Thyroid gland (tissue), 4 donors: ENCODE measurements around the gene KMT2E. TPM values are rescaled to one million over a fixed set of nuclear protein-coding genes. Genes with fewer than 3 reads are reported as not detected.
"Not testable (repeated sequence)": the region's sequence is repeated elsewhere in the genome, so short reads cannot be mapped to it uniquely, and the experiment has no call there.

Source experiments
- DNase-seq, 2 donors: peaks; one replicate each; pipeline ENCODE4 v3.0.0-alpha.2; 2019
- H3K27ac ChIP-seq, 3 donors: fragments of 200-600 bp; sonication (generic); 1 replicate in 2 of 3; 2 replicates in 1 of 3; pipeline ENCODE4 v1.5.1; 2016 to 2019; ENCODE audit warnings: mild to moderate bottlenecking in 1 of 3, moderate library complexity in 1 of 3
- H3K27me3 ChIP-seq: fragments of 200-600 bp; sonication (generic); one replicate; pipeline ENCODE4 v1.5.1; 2019
- H3K36me3 ChIP-seq, 2 donors: fragments of 200-600 bp; sonication (generic); one replicate each; pipeline ENCODE4 v1.5.1; 2016 to 2019
- H3K4me1 ChIP-seq, 2 donors: fragments of 200-600 bp; sonication (generic); one replicate each; pipeline ENCODE4 v1.5.1; 2017 to 2019
- H3K4me3 ChIP-seq, 3 donors: fragments of 200-600 bp; sonication (generic); replicated peaks in 1 of 3; 1 replicate in 2 of 3; 2 replicates in 1 of 3; pipeline ENCODE4 v1.5.1; 2016; ENCODE audit warnings: mild to moderate bottlenecking in 1 of 3
- H3K9me3 ChIP-seq: fragments of 200-600 bp; sonication (generic); one replicate; pipeline ENCODE4 v1.5.1; 2017
- POLR2A ChIP-seq, 2 donors: fragments of 450-650 bp; IDR thresholded peaks; one replicate each; pipeline ENCODE4 v1.6.1; 2017; ENCODE audit warnings: antibody characterized with exemption in 2 of 2, mild to moderate bottlenecking in 2 of 2, moderate library complexity in 1 of 2
- WGBS, 2 donors: methylation state at CpG; one replicate each; pipeline ENCODE4 v1.1.5; 2017; 5-methylcytosine and 5-hydroxymethylcytosine counted together
- intact Hi-C: fragments of 100-400 bp; cut with DNase I; formaldehyde crosslinking; loops from one replicate; pipeline ENCODE4 v1.15.1; 2023
- total RNA-seq, 4 donors: library from RNA; depleted of rRNA; stranded (reverse); fragments of >200 nt; gene quantifications; one replicate each; pipeline ENCODE4 v1.2.3, GENCODE V29; 2016
- TF ChIP-seq, protein P1 (sequence below), 6 experiments: fragments of 200-600 bp in 3 of 6; fragments of 450-650 bp in 3 of 6; sonication (generic) in 3 of 6; IDR thresholded peaks; one replicate each; pipeline ENCODE4 v1.5.1; 2016 to 2019; ENCODE audit warnings: antibody characterized with exemption in 6 of 6, mild to moderate bottlenecking in 2 of 6, inconsistent platforms in 1 of 6, moderate library complexity in 1 of 6

Gene KMT2E
- total RNA-seq, 4 donors from 2014 or later: 111 to 181 (median 160) TPM

DNA sequence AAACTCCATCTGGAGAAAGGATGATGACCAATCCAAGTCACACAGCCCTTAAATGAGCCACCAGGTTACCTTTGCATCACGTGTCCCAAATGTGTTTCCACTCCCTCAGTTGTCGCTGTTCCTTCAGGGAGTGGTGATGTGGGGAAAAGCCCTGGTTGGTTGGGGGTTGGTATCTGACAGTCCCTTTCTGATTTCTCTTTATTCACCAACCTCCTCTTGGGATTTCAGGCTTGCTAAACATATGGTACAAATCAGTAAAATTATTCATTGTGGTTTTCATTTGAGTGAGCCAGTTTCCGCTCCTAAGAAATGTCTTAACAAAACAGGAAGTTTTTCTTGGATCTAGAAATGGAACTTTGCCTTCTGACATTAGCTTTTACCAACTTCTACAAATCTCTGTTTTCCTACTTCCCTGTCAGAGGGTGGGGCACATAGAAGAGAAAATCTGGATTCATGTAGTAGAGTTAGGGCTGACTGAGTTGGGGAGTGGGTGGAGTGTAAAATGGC is 40.0 kb upstream of the KMT2E start:
- Histone ChIP-seq H3K27me3 (no peaks in the 10 kb centered on the region), H3K9me3 (no peaks in the 10 kb centered on the region), H3K27ac (peak overlapping the region; percentile 45 to 72 (median 65)), H3K4me3 (no peak overlapping the region), H3K36me3 (no peaks in the 10 kb centered on the region), H3K4me1 (peaks cover 9 to 41% of the 10 kb centered on the region in 2 donors)
- no peak for DNase-seq
- TF ChIP-seq, protein P1, sequence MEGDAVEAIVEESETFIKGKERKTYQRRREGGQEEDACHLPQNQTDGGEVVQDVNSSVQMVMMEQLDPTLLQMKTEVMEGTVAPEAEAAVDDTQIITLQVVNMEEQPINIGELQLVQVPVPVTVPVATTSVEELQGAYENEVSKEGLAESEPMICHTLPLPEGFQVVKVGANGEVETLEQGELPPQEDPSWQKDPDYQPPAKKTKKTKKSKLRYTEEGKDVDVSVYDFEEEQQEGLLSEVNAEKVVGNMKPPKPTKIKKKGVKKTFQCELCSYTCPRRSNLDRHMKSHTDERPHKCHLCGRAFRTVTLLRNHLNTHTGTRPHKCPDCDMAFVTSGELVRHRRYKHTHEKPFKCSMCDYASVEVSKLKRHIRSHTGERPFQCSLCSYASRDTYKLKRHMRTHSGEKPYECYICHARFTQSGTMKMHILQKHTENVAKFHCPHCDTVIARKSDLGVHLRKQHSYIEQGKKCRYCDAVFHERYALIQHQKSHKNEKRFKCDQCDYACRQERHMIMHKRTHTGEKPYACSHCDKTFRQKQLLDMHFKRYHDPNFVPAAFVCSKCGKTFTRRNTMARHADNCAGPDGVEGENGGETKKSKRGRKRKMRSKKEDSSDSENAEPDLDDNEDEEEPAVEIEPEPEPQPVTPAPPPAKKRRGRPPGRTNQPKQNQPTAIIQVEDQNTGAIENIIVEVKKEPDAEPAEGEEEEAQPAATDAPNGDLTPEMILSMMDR (IDR thresholded peaks at IDR 0.05): no peak
- TF ChIP-seq POLR2A (IDR thresholded peaks at IDR 0.05): no peak
- intact Hi-C loops: no loop called here
- 60 to 72% methylated on average over 3 of the region's 3 CpGs for WGBS, 2 donors

DNA sequence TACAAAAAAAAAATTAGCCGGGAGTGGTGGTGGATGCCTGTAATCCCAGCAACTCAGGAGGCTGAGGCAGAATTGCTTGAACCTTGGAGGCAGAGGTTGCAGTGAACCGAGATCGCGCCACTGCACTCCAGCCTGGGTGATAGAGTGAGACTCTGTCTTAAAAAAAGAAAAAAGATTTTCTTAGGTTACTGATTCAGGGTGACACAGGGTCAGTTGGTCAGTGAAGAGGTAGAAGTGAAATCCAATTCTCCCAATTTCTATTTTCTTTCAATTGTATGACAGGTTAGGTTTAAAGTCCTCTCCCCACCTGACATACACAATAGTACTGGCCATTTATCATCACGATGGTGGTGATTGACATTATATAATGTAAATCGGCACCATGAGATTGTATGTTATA is 38.5 kb upstream of the KMT2E start:
- not testable (repeated sequence) for DNase-seq

DNA sequence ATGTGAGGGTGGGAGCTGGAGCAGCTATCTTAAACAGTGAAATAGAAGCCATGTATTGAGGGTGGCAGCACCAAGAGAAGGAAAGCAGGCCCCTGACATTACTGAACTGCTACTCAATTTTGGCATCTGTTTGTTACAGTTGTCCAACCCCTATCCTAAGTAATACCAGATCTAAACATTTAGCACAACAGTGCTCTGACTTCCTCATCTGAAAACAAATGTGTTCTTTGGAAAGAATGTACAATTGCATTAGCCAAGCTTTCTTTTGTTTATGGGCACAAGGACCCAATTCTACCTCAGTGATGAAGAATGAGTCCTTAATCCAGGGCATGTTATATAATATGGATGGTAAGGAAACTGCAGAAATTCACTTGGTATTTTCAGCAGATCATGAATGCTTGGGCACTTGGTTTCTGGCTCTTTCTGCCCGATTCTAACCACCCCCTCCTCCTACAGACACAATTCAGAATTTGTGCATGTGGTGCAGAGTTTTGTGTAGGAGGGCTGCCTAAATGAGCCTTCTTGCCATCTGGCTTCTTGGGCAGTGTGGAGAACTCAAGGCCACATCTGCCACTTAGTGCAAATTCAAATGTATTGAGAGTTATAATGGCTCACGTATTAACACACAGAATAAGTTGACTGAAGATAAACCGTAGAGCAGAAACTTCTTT is 36.9 kb upstream of the KMT2E start:
- Histone ChIP-seq H3K4me3 (no peak overlapping the region), H3K36me3 (no peaks in the 10 kb centered on the region), H3K9me3 (no peaks in the 10 kb centered on the region), H3K4me1 (peaks cover 12 to 51% of the 10 kb centered on the region in 2 donors), H3K27me3 (no peaks in the 10 kb centered on the region), H3K27ac (peak overlapping the region in 2 of 3 donors; percentile 11 to 70)
- intact Hi-C loops: no loop called here
- 79 to 83% methylated on average over 3 of the region's 3 CpGs for WGBS, 2 donors
- no peak for TF ChIP-seq POLR2A (IDR thresholded peaks at IDR 0.05)
- TF ChIP-seq, protein P1 (IDR thresholded peaks at IDR 0.05): no peak
- DNase-seq: no peak

More for the DNA sequence above, 38.5 kb upstream of the KMT2E start:
- H3K36me3 ChIP-seq, H3K27me3 ChIP-seq, H3K4me3 ChIP-seq, H3K9me3 ChIP-seq, H3K27ac ChIP-seq, intact Hi-C loops: not testable (repeated sequence)
- H3K4me1 ChIP-seq: peaks cover 12 to 47% of the 10 kb centered on the region in 2 donors
- 93 to 97% methylated on average over 6 of the region's 6 CpGs for WGBS, 2 donors

- H3K4me3 ChIP-seq: no peak overlapping the region
- 7 to 11% methylated on average over 1 of the region's 1 CpG for WGBS, 2 donors
- no peak for TF ChIP-seq POLR2A (IDR thresholded peaks at IDR 0.05)
- DNase-seq: no peak
- peak overlapping the region; percentile 21 to 70 (median 61) for H3K27ac ChIP-seq
- H3K4me1 ChIP-seq: peaks cover 24 to 60% of the 10 kb centered on the region in 2 donors
- intact Hi-C loops: no loop called here
- H3K36me3 ChIP-seq: no peaks in the 10 kb centered on the region
- no peaks in the 10 kb centered on the region for H3K9me3 ChIP-seq
- H3K27me3 ChIP-seq: no peaks in the 10 kb centered on the region
Measured at GRCh38 chr7:104978460-104978859, 35.5 kb upstream of the KMT2E start.

DNA sequence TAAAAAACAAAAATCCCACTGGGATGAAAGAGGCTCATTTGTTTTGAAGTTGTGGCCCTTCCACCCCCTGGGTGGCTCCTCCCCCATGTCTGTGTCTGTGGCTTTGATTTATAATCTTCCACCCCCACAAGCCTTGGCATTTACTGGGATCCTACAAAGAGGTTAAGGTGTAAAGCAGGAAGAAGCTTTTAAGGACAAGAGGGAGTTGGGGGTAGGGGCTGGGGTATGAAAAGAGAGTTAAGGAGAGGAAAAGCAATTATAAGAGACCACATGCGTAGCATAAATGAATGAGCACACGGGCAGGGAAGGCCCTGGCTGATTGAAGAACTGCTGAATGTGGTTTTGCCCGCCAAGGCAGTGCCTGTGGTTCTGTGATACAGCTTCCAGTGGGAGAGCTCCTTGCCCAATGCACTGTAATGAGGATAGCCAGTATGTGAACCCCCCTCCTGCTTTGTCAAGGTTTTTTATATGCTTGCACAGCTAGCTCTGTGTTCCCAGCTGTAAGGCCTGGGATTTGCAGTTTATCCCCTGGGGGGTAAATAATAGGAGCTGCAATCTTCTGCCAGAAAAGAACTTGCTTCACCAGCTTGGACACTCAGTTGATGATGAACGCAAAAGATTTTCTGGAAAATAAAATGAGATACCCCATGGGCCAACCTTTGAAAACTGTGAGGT is 34.7 kb upstream of the KMT2E start:
- intact Hi-C loops: no loop called here
- Histone ChIP-seq H3K9me3 (no peaks in the 10 kb centered on the region), H3K27ac (peak overlapping the region; percentile 37 to 70 (median 61)), H3K4me1 (peaks cover 24 to 53% of the 10 kb centered on the region in 2 donors), H3K4me3 (no peak overlapping the region), H3K36me3 (no peaks in the 10 kb centered on the region), H3K27me3 (no peaks in the 10 kb centered on the region)
- no peak for TF ChIP-seq POLR2A (IDR thresholded peaks at IDR 0.05)
- TF ChIP-seq, protein P1 (IDR thresholded peaks at IDR 0.05): no peak
- WGBS, 2 donors: 67 to 73% methylated on average over 4 of the region's 4 CpGs
- no peak for DNase-seq

GRCh38 chr7:104980440-104980839 is 33.6 kb upstream of the KMT2E start:
- H3K27ac ChIP-seq: no peak overlapping the region
- 86 to 92% methylated on average over 5 of the region's 5 CpGs for WGBS, 2 donors
- intact Hi-C loops: loop anchor here (5.0 to 10.0 kb wide), 2 partner anchors 37 to 124 kb away; no protein-coding TSS in a partner anchor
- no peak for DNase-seq
- no peak for TF ChIP-seq POLR2A (IDR thresholded peaks at IDR 0.05)
- peaks cover 31 to 61% of the 10 kb centered on the region in 2 donors for H3K4me1 ChIP-seq
- no peaks in the 10 kb centered on the region for H3K36me3 ChIP-seq
- no peak overlapping the region for H3K4me3 ChIP-seq
- no peaks in the 10 kb centered on the region for H3K27me3 ChIP-seq
- H3K9me3 ChIP-seq: no peaks in the 10 kb centered on the region
